ENCODE results near the gene MAP2K5.

The MAP2K5 gene

DNA sequence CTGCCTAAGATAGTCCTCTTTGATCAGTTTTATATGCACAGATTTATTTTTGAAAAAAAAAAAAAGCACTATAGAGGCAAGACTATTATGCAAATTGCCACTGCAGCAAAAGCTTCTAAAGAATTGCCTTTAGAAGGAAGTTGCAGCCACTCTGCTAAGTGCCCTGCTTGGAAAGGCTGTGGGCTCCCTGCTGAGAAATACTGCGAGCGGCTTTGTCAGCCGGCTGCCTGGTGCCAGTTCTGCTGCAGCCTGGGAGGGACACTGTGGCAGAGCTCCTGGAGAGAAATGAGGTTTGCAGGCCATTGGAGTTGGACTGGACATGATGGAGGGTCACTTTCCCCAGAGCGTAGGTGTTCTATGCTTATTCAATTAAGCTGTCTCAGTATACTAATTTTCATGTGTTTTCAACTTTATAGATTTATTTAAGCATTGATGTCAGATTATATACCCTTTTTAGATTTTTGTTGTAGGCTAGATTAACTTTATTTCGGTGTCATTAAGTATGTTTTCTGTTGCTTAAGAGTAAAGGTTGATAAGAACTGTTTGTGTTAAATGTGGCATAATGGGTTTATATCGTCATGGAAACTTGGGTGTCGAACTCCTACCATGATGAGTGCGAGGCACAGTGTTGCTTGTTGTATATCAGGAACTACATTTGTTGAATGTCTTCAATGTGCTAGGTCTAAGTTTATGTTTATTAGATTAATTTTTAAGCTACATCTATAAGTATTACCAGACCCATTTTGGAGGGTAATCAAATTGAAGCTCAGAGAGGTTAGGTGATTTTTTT, 6.6 kb downstream of the MAP2K5 start (continued):
- no peak for TF ChIP-seq ZNF362 (tag by site-specific recombination; IDR thresholded peaks at IDR 0.05)
- no peak for TF ChIP-seq ZNF175 (tag by site-specific recombination; IDR thresholded peaks at IDR 0.05)
- no peak for TF ChIP-seq ZSCAN23 (tag by site-specific recombination; IDR thresholded peaks at IDR 0.05)
- peak; percentile 38; the same call in 1 of the 2 replicates for TF ChIP-seq ZNF596 (tag by site-specific recombination; IDR thresholded peaks at IDR 0.05)
- peak; percentile 69; the same call in 1 of the 2 replicates for TF ChIP-seq ZNF561 (tag by site-specific recombination; IDR thresholded peaks at IDR 0.05; ENCODE audit: borderline replicate concordance)
- TF ChIP-seq ZSCAN16 (tag by site-specific recombination; IDR thresholded peaks at IDR 0.05) = no peak; the same call in 1 of the 2 replicates
- peak; percentile 5; the same call in 1 of the 2 replicates for TF ChIP-seq PRDM6 (tag by site-specific recombination; IDR thresholded peaks at IDR 0.05)
- TF ChIP-seq, protein P1, sequence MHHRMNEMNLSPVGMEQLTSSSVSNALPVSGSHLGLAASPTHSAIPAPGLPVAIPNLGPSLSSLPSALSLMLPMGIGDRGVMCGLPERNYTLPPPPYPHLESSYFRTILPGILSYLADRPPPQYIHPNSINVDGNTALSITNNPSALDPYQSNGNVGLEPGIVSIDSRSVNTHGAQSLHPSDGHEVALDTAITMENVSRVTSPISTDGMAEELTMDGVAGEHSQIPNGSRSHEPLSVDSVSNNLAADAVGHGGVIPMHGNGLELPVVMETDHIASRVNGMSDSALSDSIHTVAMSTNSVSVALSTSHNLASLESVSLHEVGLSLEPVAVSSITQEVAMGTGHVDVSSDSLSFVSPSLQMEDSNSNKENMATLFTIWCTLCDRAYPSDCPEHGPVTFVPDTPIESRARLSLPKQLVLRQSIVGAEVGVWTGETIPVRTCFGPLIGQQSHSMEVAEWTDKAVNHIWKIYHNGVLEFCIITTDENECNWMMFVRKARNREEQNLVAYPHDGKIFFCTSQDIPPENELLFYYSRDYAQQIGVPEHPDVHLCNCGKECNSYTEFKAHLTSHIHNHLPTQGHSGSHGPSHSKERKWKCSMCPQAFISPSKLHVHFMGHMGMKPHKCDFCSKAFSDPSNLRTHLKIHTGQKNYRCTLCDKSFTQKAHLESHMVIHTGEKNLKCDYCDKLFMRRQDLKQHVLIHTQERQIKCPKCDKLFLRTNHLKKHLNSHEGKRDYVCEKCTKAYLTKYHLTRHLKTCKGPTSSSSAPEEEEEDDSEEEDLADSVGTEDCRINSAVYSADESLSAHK (tag by site-specific recombination; IDR thresholded peaks at IDR 0.05) = no peak
- no peak for TF ChIP-seq ZNF548 (tag by site-specific recombination; IDR thresholded peaks at IDR 0.05)
- TF ChIP-seq KLF8 (tag by site-specific recombination; IDR thresholded peaks at IDR 0.05) = no peak
- TF ChIP-seq ZNF473 (tag by site-specific recombination; IDR thresholded peaks at IDR 0.05) = no peak
- no peak for TF ChIP-seq ZNF280C (tag by site-specific recombination; IDR thresholded peaks at IDR 0.05)
- TF ChIP-seq ZNF433 (tag by site-specific recombination; IDR thresholded peaks at IDR 0.05; ENCODE audit: low read depth) = no peak
- TF ChIP-seq ZBTB7A (tag by site-specific recombination; IDR thresholded peaks at IDR 0.05; ENCODE audit: low read depth) = no peak
- 0 out of 2 replicates have a peak, but pooled peaks have one; percentile 54 for TF ChIP-seq IKZF3 (tag by site-specific recombination; IDR thresholded peaks at IDR 0.05)
- TF ChIP-seq GLIS1 (tag by site-specific recombination; IDR thresholded peaks at IDR 0.05) = peak; percentile 72
- no peak for TF ChIP-seq ZNF768 (tag by site-specific recombination; IDR thresholded peaks at IDR 0.05)
- no peak for TF ChIP-seq ZNF76 (tag by site-specific recombination; IDR thresholded peaks at IDR 0.05; ENCODE audit: borderline replicate concordance, low read depth)
- TF ChIP-seq ZNF791 (tag by site-specific recombination; IDR thresholded peaks at IDR 0.05) = no peak
- no peak for TF ChIP-seq ZNF707 (tag by site-specific recombination; IDR thresholded peaks at IDR 0.05)
- no peak for TF ChIP-seq REPIN1 (tag by site-specific recombination; IDR thresholded peaks at IDR 0.05; ENCODE audit: low read depth)
- TF ChIP-seq ZNF248 (tag by site-specific recombination; IDR thresholded peaks at IDR 0.05) = no peak
- no peak for TF ChIP-seq PRDM2 (tag by site-specific recombination; IDR thresholded peaks at IDR 0.05; ENCODE audit: borderline replicate concordance)
- TF ChIP-seq ZNF274 (IDR thresholded peaks at IDR 0.05; ENCODE audit: low read length) = no peak
- no peak for TF ChIP-seq ZNF274 (tag by site-specific recombination; IDR thresholded peaks at IDR 0.05; ENCODE audit: borderline replicate concordance)
- TF ChIP-seq ZNF843 (tag by site-specific recombination; IDR thresholded peaks at IDR 0.05) = no peak
